GM23248 (cell line): ENCODE measurements around the gene STAC3. TPM values are rescaled to one million over a fixed set of nuclear protein-coding genes. Genes with fewer than 3 reads are reported as not detected.

ENCODE experiments used
- DNase-seq: peaks from one replicate; pipeline ENCODE4 v3.0.0-alpha.2; 2015
- H2AFZ ChIP-seq: fragments of 200-600 bp; sonication (generic); 2 replicates; pipeline ENCODE4 v1.6.1; 2016; ENCODE audit warnings: antibody characterized with exemption
- H3F3A ChIP-seq: fragments of 200-600 bp; sonication (generic); 2 replicates; pipeline ENCODE4 v1.6.1; 2016; ENCODE audit warnings: mild to moderate bottlenecking, antibody characterized with exemption, mixed run types; ENCODE audit not compliant: insufficient read depth
- H3K27ac ChIP-seq: fragments of 200-600 bp; sonication (generic); 2 replicates; pipeline ENCODE4 v1.5.1; 2016; ENCODE audit warnings: mild to moderate bottlenecking
- H3K27me3 ChIP-seq: fragments of 200-600 bp; sonication (generic); replicated peaks from 2 replicates; pipeline ENCODE4 v1.6.1; 2016; ENCODE audit warnings: mild to moderate bottlenecking; ENCODE audit not compliant: insufficient read depth
- H3K36me3 ChIP-seq: fragments of 200-600 bp; sonication (generic); 2 replicates; pipeline ENCODE4 v1.6.1; 2016; ENCODE audit warnings: low read depth, mild to moderate bottlenecking
- H3K4me1 ChIP-seq: fragments of 200-600 bp; sonication (generic); 2 replicates; pipeline ENCODE4 v1.6.1; 2016; ENCODE audit warnings: mild to moderate bottlenecking; ENCODE audit not compliant: insufficient read depth
- H3K4me2 ChIP-seq: fragments of 200-600 bp; sonication (generic); one replicate; pipeline ENCODE4 v1.6.1; 2016; ENCODE audit warnings: mild to moderate bottlenecking; ENCODE audit not compliant: unreplicated experiment
- H3K4me3 ChIP-seq: fragments of 200-600 bp; sonication (generic); 2 replicates; pipeline ENCODE4 v1.5.1; 2016; ENCODE audit warnings: mild to moderate bottlenecking
- H3K79me2 ChIP-seq: fragments of 200-600 bp; sonication (generic); 2 replicates; pipeline ENCODE4 v1.6.1; 2016; ENCODE audit warnings: mild to moderate bottlenecking; ENCODE audit not compliant: insufficient read depth
- H3K9ac ChIP-seq: fragments of 200-600 bp; sonication (generic); 2 replicates; pipeline ENCODE4 v1.6.1; 2016; ENCODE audit warnings: mild to moderate bottlenecking
- H3K9me2 ChIP-seq: fragments of 200-600 bp; sonication (generic); 2 replicates; pipeline ENCODE4 v1.6.1; 2016; ENCODE audit warnings: mixed run types, mild to moderate bottlenecking, moderate library complexity; ENCODE audit not compliant: insufficient read depth
- H3K9me3 ChIP-seq: fragments of 200-600 bp; sonication (generic); one replicate; pipeline ENCODE4 v1.6.1; 2017; ENCODE audit warnings: low read depth
- H4K20me1 ChIP-seq: fragments of 200-600 bp; sonication (generic); 2 replicates; pipeline ENCODE4 v1.6.0; 2016; ENCODE audit not compliant: insufficient read depth
- EZH2 ChIP-seq: fragments of 200-600 bp; sonication (generic); IDR thresholded peaks from 2 replicates; pipeline ENCODE4 v1.6.1; 2018; ENCODE audit warnings: antibody characterized with exemption, mild to moderate bottlenecking; ENCODE audit not compliant: insufficient read depth, poor library complexity, severe bottlenecking
- EZH2phosphoT487 ChIP-seq: fragments of 200-600 bp; sonication (generic); IDR thresholded peaks from 2 replicates; pipeline ENCODE4 v1.6.1; 2018; ENCODE audit warnings: antibody characterized with exemption, moderate library complexity, mild to moderate bottlenecking, low read depth; ENCODE audit not compliant: insufficient read depth
- WGBS, 2 experiments: methylation state at CpG; one replicate each; pipeline ENCODE4 v1.1.6; 2015 to 2017; ENCODE audit warnings: low lambda C conversion rate in 2 of 2, low coverage in 1 of 2; ENCODE audit errors: missing lambda C conversion rate in 2 of 2; 5-methylcytosine and 5-hydroxymethylcytosine counted together
- in situ Hi-C: fragments of 300-500 bp; cut with MboI; formaldehyde crosslinking; loops from 2 replicates; pipeline ENCODE4 v1.15.0; 2020
- polyA plus RNA-seq: library from polyadenylated mRNA; unstranded; fragments of >200 nt; fragmentation: Nextera tagmentation; extraction: Ambion mirVana; gene quantifications from 2 replicates; pipeline ENCODE4 v1.2.1, GENCODE V29; 2016
- total RNA-seq: library from RNA; depleted of rRNA; stranded (reverse); fragments of >200 nt; shearing (Covaris generic); gene quantifications from 2 replicates; pipeline ENCODE4 v1.2.3, GENCODE V29; 2014

STAC3 gene
- total and polyA plus RNA-seq, 2 experiments from 2014 or later: 0.32 to 0.35 TPM

GRCh38 chr12:57273516-57273915 is 22.5 kb upstream of the STAC3 start:
- H3F3A ChIP-seq: peaks cover 14% of the 10 kb centered on the region
- no peaks in the 10 kb centered on the region for H3K9me3 ChIP-seq
- H4K20me1 ChIP-seq: no peaks in the 10 kb centered on the region
- no peak for DNase-seq
- H3K4me2 ChIP-seq: peak overlapping the region; percentile 34
- no peak overlapping the region for H3K4me3 ChIP-seq
- no peak overlapping the region for H2AFZ ChIP-seq
- TF ChIP-seq EZH2phosphoT487 (no peak), EZH2 (no peak)
- H3K27me3 ChIP-seq: no peaks in the 10 kb centered on the region
- in situ Hi-C loops: no loop called here
- H3K36me3 ChIP-seq: peaks cover 17% of the 10 kb centered on the region
- H3K79me2 ChIP-seq: no peaks in the 10 kb centered on the region
- peaks cover 11% of the 10 kb centered on the region for H3K4me1 ChIP-seq
- peak overlapping the region; percentile 46 for H3K27ac ChIP-seq
- peak overlapping the region; percentile 25; the same call in 1 of the 2 replicates for H3K9ac ChIP-seq
- H3K9me2 ChIP-seq: no peaks in the 10 kb centered on the region

- Histone ChIP-seq H3K27me3 (no peaks in the 10 kb centered on the region), H3K9ac (peak overlapping the region; percentile 25; the same call in 1 of the 2 replicates), H3F3A (peaks cover 14% of the 10 kb centered on the region; the same call in 1 of the 2 replicates), H3K4me2 (peak overlapping the region; percentile 34), H3K4me3 (no peak overlapping the region), H3K9me3 (no peaks in the 10 kb centered on the region), H2AFZ (no peak overlapping the region), H3K4me1 (peaks cover 11% of the 10 kb centered on the region), H3K36me3 (peaks cover 25% of the 10 kb centered on the region), H3K27ac (peak overlapping the region; percentile 46; the same call in 1 of the 2 replicates), H3K9me2 (no peaks in the 10 kb centered on the region), H3K79me2 (no peaks in the 10 kb centered on the region), H4K20me1 (no peaks in the 10 kb centered on the region)
- 85 to 86% methylated on average over 5 to 7 of the region's 7 CpGs for WGBS, 2 experiments
- no peak for TF ChIP-seq EZH2
- no peak for TF ChIP-seq EZH2phosphoT487
- peak; percentile 60 for DNase-seq
- in situ Hi-C loops: no loop called here
Measured at GRCh38 chr12:57272337-57273151, 21.6 kb upstream of the STAC3 start.

GRCh38 chr12:57270966-57271470 is 20.0 kb upstream of the STAC3 start:
- TF ChIP-seq EZH2 (no peak), EZH2phosphoT487 (no peak)
- Histone ChIP-seq H3K27ac (no peak overlapping the region), H4K20me1 (no peaks in the 10 kb centered on the region), H3K27me3 (no peaks in the 10 kb centered on the region), H3K4me3 (no peak overlapping the region), H3K4me1 (peaks cover 11% of the 10 kb centered on the region), H3K36me3 (peaks cover 29% of the 10 kb centered on the region), H3K4me2 (no peak overlapping the region), H3K9me2 (no peaks in the 10 kb centered on the region), H2AFZ (no peak overlapping the region), H3F3A (peaks cover 16% of the 10 kb centered on the region; the same call in 1 of the 2 replicates), H3K79me2 (no peaks in the 10 kb centered on the region), H3K9me3 (no peaks in the 10 kb centered on the region), H3K9ac (no peak overlapping the region)
- WGBS, 2 experiments: 93 to 94% methylated on average over 1 of the region's 1 CpG
- no peak for DNase-seq
- in situ Hi-C loops: no loop called here

GRCh38 chr12:57268264-57268663 is 17.3 kb upstream of the STAC3 start:
- H3K9me2 ChIP-seq: no peaks in the 10 kb centered on the region
- 61 to 67% methylated on average over 7 of the region's 7 CpGs for WGBS, 2 experiments
- TF ChIP-seq EZH2phosphoT487 (no peak), EZH2 (no peak)
- no peaks in the 10 kb centered on the region for H3K9me3 ChIP-seq
- peaks cover 8% of the 10 kb centered on the region for H3K4me1 ChIP-seq
- no peaks in the 10 kb centered on the region for H4K20me1 ChIP-seq
- peak overlapping the region; percentile 37; the same call in 1 of the 2 replicates for H3K9ac ChIP-seq
- no peak overlapping the region for H2AFZ ChIP-seq
- no peaks in the 10 kb centered on the region for H3K79me2 ChIP-seq
- peaks cover 16% of the 10 kb centered on the region; the same call in 1 of the 2 replicates for H3F3A ChIP-seq
- no peaks in the 10 kb centered on the region for H3K27me3 ChIP-seq
- peaks cover 19% of the 10 kb centered on the region for H3K36me3 ChIP-seq
- DNase-seq: peak; percentile 61
- in situ Hi-C loops: no loop called here
- no peak overlapping the region for H3K4me3 ChIP-seq
- H3K4me2 ChIP-seq: no peak overlapping the region
- H3K27ac ChIP-seq: 0 out of 2 replicates have a peak overlapping the region, but pooled peaks have one; percentile 36
